HEK293 (cell line): ENCODE results near the gene AK9.

Experiments used
- CTCF ChIA-PET: fragments of 350-600 bp; formaldehyde crosslinking; extraction: SDS; loops from one replicate; lab custom pipeline; 2021; ENCODE audit warnings: antibody characterized with exemption; lab: Yijun Ruan, JAX
- POLR2A ChIA-PET: fragments of 300-600 bp; formaldehyde crosslinking; extraction: SDS; loops from one replicate; lab custom pipeline; 2020; ENCODE audit warnings: antibody characterized with exemption, inconsistent platforms; lab: Yijun Ruan, JAX
- H3K27ac ChIP-seq: fragments of 200-500 bp; sonication (Bioruptor generic); 2 replicates; pipeline ENCODE4 v1.5.1; 2014; ENCODE audit warnings: low read depth, low read length, control low read depth, inconsistent platforms; ENCODE audit errors: extremely low read depth
- H3K36me3 ChIP-seq, 2 experiments: fragments of 200-500 bp in 1 of 2; sonication (Bioruptor generic) in 1 of 2; 1 replicate in 1 of 2; 2 replicates in 1 of 2; pipeline ENCODE4 v1.5.1; 2014 to 2017; ENCODE audit warnings: inconsistent platforms in 2 of 2, low read length in 2 of 2; ENCODE audit not compliant: control insufficient read depth in 2 of 2, insufficient read depth in 1 of 2
- H3K4me1 ChIP-seq: fragments of 200-500 bp; sonication (Bioruptor generic); 2 replicates; pipeline ENCODE4 v1.5.1; 2014; ENCODE audit warnings: mild to moderate bottlenecking, low read length, inconsistent platforms; ENCODE audit not compliant: control insufficient read depth, insufficient read depth
- H3K4me3 ChIP-seq: 2 replicates; pipeline ENCODE4 v1.5.1; 2011; ENCODE audit warnings: low read depth, mild to moderate bottlenecking, control low read depth, low read length, moderate library complexity
- H3K9me3 ChIP-seq: fragments of 200-500 bp; sonication (Bioruptor generic); 2 replicates; pipeline ENCODE4 v1.5.1; 2014; ENCODE audit warnings: low read depth, low read length, inconsistent platforms; ENCODE audit not compliant: control insufficient read depth, insufficient read depth
- BCL11B ChIP-seq: fragments of 450-650 bp; formaldehyde crosslinking; IDR thresholded peaks from 2 replicates; pipeline ENCODE4 v1.5.1; 2016; ENCODE audit warnings: low read depth, missing biosample characterization, missing genetic modification characterization
- EGR2 ChIP-seq: fragments of 450-650 bp; formaldehyde crosslinking; IDR thresholded peaks from 2 replicates; pipeline ENCODE4 v1.5.1; 2016; ENCODE audit warnings: low read depth, missing biosample characterization, missing genetic modification characterization
- GLI4 ChIP-seq: fragments of 450-650 bp; formaldehyde crosslinking; IDR thresholded peaks from 2 replicates; pipeline ENCODE4 v1.5.1; 2016; ENCODE audit warnings: missing biosample characterization, missing genetic modification characterization
- HOXC10 ChIP-seq: sonication (generic); formaldehyde crosslinking; IDR thresholded peaks from 2 replicates; pipeline ENCODE4 v1.8.1; 2023; ENCODE audit warnings: mild to moderate bottlenecking, missing genetic modification reagents
- OSR2 ChIP-seq: fragments of 450-650 bp; formaldehyde crosslinking; IDR thresholded peaks from 2 replicates; pipeline ENCODE4 v1.5.1; 2016; ENCODE audit warnings: missing biosample characterization, missing genetic modification characterization
- SALL2 ChIP-seq: fragments of 450-650 bp; formaldehyde crosslinking; IDR thresholded peaks from 2 replicates; pipeline ENCODE4 v1.5.0; 2017; ENCODE audit warnings: missing biosample characterization, mild to moderate bottlenecking, missing genetic modification characterization, borderline replicate concordance
- SETDB1 ChIP-seq: IDR thresholded peaks from one replicate; pipeline ENCODE4 v1.6.1; 2017; ENCODE audit warnings: mild to moderate bottlenecking, low read length, moderate library complexity, mixed read lengths; ENCODE audit not compliant: insufficient read length
- ZBTB20 ChIP-seq: fragments of 450-650 bp; formaldehyde crosslinking; IDR thresholded peaks from 2 replicates; pipeline ENCODE4 v1.5.1; 2016; ENCODE audit warnings: missing biosample characterization, missing genetic modification characterization
- ZBTB7A ChIP-seq: fragments of 450-650 bp; formaldehyde crosslinking; IDR thresholded peaks from 2 replicates; pipeline ENCODE4 v1.5.1; 2016; ENCODE audit warnings: low read depth, missing biosample characterization, missing genetic modification characterization
- ZFP37 ChIP-seq: fragments of 450-650 bp; formaldehyde crosslinking; IDR thresholded peaks from 2 replicates; pipeline ENCODE4 v1.5.1; 2016; ENCODE audit warnings: missing biosample characterization, missing genetic modification characterization
- ZNF19 ChIP-seq: fragments of 450-650 bp; formaldehyde crosslinking; IDR thresholded peaks from 2 replicates; pipeline ENCODE4; 2016; ENCODE audit warnings: missing biosample characterization, missing genetic modification characterization, low read depth
- ZNF341 ChIP-seq: fragments of 450-650 bp; formaldehyde crosslinking; IDR thresholded peaks from 2 replicates; pipeline ENCODE4; 2016; ENCODE audit warnings: low read depth, missing biosample characterization, missing genetic modification characterization
- ZNF366 ChIP-seq: fragments of 450-650 bp; formaldehyde crosslinking; conservative IDR thresholded peaks from 2 replicates; pipeline ENCODE4 v1.5.1; 2016; ENCODE audit warnings: missing biosample characterization, missing genetic modification characterization
- ZNF394 ChIP-seq: fragments of 450-650 bp; formaldehyde crosslinking; IDR thresholded peaks from 2 replicates; pipeline ENCODE4 v1.5.1; 2016; ENCODE audit warnings: missing biosample characterization, missing genetic modification characterization, mild to moderate bottlenecking, moderate library complexity, borderline replicate concordance
- ZNF426 ChIP-seq: fragments of 450-650 bp; formaldehyde crosslinking; IDR thresholded peaks from 2 replicates; pipeline ENCODE4 v1.5.1; 2017; ENCODE audit warnings: missing biosample characterization, missing genetic modification characterization, mild to moderate bottlenecking, inconsistent platforms, moderate library complexity
- ZNF433 ChIP-seq: fragments of 450-650 bp; formaldehyde crosslinking; IDR thresholded peaks from 2 replicates; pipeline ENCODE4 v1.5.1; 2016; ENCODE audit warnings: missing biosample characterization, missing genetic modification characterization, low read depth
- ZNF529 ChIP-seq: fragments of 450-650 bp; formaldehyde crosslinking; IDR thresholded peaks from 2 replicates; pipeline ENCODE4 v1.5.1; 2017; ENCODE audit warnings: missing genetic modification characterization, missing biosample characterization; ENCODE audit not compliant: insufficient replicate concordance
- ZNF610 ChIP-seq: fragments of 450-650 bp; formaldehyde crosslinking; IDR thresholded peaks from 2 replicates; pipeline ENCODE4 v1.5.1; 2016; ENCODE audit warnings: missing biosample characterization, missing genetic modification characterization, borderline replicate concordance
- ZNF76 ChIP-seq: fragments of 450-650 bp; formaldehyde crosslinking; IDR thresholded peaks from 2 replicates; pipeline ENCODE4; 2016; ENCODE audit warnings: low read depth, missing biosample characterization, missing genetic modification characterization, borderline replicate concordance
- ZNF792 ChIP-seq: fragments of 450-650 bp; formaldehyde crosslinking; IDR thresholded peaks from 2 replicates; pipeline ENCODE4 v1.5.1; 2016; ENCODE audit warnings: missing biosample characterization, missing genetic modification characterization
- ZSCAN23 ChIP-seq: fragments of 450-650 bp; formaldehyde crosslinking; IDR thresholded peaks from 2 replicates; pipeline ENCODE4 v1.5.1; 2016; ENCODE audit warnings: missing biosample characterization, missing genetic modification characterization
- ZSCAN30 ChIP-seq: fragments of 450-650 bp; IDR thresholded peaks from 2 replicates; pipeline ENCODE4 v1.5.1; 2018; ENCODE audit warnings: missing biosample characterization, mild to moderate bottlenecking, missing genetic modification characterization, moderate library complexity
- TF ChIP-seq, protein P1 (sequence below): fragments of 450-650 bp; formaldehyde crosslinking; IDR thresholded peaks from 2 replicates; pipeline ENCODE4; 2016; ENCODE audit warnings: missing biosample characterization, missing genetic modification characterization
- TF ChIP-seq, protein P2 (sequence below): fragments of 450-650 bp; formaldehyde crosslinking; IDR thresholded peaks from 2 replicates; pipeline ENCODE4 v1.5.1; 2016; ENCODE audit warnings: missing biosample characterization, missing genetic modification characterization
- TF ChIP-seq, protein P3 (sequence below): fragments of 450-650 bp; formaldehyde crosslinking; IDR thresholded peaks from 2 replicates; pipeline ENCODE4 v1.5.1; 2017; ENCODE audit warnings: missing biosample characterization, missing genetic modification characterization
- TF ChIP-seq, protein P4 (sequence below): fragments of 450-650 bp; IDR thresholded peaks from 2 replicates; pipeline ENCODE4 v1.5.1; 2018; ENCODE audit warnings: missing biosample characterization, mild to moderate bottlenecking, missing genetic modification characterization
- TF ChIP-seq, protein P5 (sequence below): fragments of 450-650 bp; formaldehyde crosslinking; IDR thresholded peaks from 2 replicates; pipeline ENCODE4 v1.5.1; 2017; ENCODE audit warnings: missing biosample characterization, missing genetic modification characterization
- TF ChIP-seq, protein P6 (sequence below): fragments of 450-650 bp; formaldehyde crosslinking; IDR thresholded peaks from 2 replicates; pipeline ENCODE4 v1.5.1; 2016; ENCODE audit warnings: missing biosample characterization, missing genetic modification characterization

The AK9 gene

DNA sequence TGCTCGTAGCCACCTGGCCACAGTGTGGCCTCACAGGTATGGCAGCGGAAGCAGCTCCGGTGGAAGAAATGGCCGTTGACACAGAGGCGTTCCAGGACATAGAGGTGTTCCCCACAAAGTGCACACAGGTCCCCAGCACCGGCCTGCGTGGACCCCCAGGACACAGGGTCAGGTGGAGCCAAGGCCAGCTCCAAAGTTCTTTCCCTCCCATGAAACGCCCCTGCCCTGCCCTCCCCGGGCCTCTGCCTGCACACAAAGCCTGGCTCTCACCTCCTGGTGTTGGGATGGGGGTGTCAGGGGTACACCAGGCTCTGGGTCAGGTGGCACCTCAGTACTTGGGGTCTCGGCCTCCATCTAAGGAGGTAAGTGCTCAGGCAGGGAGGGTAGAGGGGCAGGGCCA lies 243.9 kb downstream of the AK9 start:
- Histone ChIP-seq H3K4me3 (no peak overlapping the region), H3K27ac (no peak overlapping the region), H3K9me3 (no peaks in the 10 kb centered on the region), H3K4me1 (no peaks in the 10 kb centered on the region), H3K36me3 (peaks cover 0 to 64% of the 10 kb centered on the region in 2 experiments; a peak in 1 of 3 replicates)
- ChIA-PET CTCF (interaction anchor here (0.7 to 1.5 kb wide), 4 partner anchors 11 to 345 kb away, joined by 3 to 6 read pairs (median 4); no protein-coding TSS in a partner anchor), POLR2A (interaction anchor here (0.6 to 4.2 kb wide), 5 partner anchors 8 to 1455 kb away, joined by 3 to 39 read pairs (median 4); partner anchors contain the start of genes MICAL1 and SESN1)
- no peak for TF ChIP-seq HOXC10 (CRISPR knock-in tag)
- TF ChIP-seq SALL2, result no peak
- no peak for TF ChIP-seq OSR2 (tag by site-specific recombination)
- TF ChIP-seq ZBTB20 (tag by site-specific recombination), result no peak
- no peak for TF ChIP-seq SETDB1
- no peak for TF ChIP-seq ZFP37 (tag by site-specific recombination)
- TF ChIP-seq ZNF792 (tag by site-specific recombination), result no peak
- no peak for TF ChIP-seq ZSCAN30
- TF ChIP-seq GLI4 (tag by site-specific recombination), result no peak
- TF ChIP-seq, protein P1, sequence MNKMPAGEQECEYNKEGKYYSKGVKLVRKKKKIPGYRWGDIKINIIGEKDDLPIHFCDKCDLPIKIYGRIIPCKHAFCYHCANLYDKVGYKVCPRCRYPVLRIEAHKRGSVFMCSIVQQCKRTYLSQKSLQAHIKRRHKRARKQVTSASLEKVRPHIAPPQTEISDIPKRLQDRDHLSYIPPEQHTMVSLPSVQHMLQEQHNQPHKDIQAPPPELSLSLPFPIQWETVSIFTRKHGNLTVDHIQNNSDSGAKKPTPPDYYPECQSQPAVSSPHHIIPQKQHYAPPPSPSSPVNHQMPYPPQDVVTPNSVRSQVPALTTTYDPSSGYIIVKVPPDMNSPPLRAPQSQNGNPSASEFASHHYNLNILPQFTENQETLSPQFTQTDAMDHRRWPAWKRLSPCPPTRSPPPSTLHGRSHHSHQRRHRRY (tag by site-specific recombination), result no peak
- TF ChIP-seq ZNF366, result no peak
- TF ChIP-seq, protein P2, sequence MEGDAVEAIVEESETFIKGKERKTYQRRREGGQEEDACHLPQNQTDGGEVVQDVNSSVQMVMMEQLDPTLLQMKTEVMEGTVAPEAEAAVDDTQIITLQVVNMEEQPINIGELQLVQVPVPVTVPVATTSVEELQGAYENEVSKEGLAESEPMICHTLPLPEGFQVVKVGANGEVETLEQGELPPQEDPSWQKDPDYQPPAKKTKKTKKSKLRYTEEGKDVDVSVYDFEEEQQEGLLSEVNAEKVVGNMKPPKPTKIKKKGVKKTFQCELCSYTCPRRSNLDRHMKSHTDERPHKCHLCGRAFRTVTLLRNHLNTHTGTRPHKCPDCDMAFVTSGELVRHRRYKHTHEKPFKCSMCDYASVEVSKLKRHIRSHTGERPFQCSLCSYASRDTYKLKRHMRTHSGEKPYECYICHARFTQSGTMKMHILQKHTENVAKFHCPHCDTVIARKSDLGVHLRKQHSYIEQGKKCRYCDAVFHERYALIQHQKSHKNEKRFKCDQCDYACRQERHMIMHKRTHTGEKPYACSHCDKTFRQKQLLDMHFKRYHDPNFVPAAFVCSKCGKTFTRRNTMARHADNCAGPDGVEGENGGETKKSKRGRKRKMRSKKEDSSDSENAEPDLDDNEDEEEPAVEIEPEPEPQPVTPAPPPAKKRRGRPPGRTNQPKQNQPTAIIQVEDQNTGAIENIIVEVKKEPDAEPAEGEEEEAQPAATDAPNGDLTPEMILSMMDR (tag by site-specific recombination), result no peak
- no peak for TF ChIP-seq ZNF76 (tag by site-specific recombination)
- TF ChIP-seq, protein P3, sequence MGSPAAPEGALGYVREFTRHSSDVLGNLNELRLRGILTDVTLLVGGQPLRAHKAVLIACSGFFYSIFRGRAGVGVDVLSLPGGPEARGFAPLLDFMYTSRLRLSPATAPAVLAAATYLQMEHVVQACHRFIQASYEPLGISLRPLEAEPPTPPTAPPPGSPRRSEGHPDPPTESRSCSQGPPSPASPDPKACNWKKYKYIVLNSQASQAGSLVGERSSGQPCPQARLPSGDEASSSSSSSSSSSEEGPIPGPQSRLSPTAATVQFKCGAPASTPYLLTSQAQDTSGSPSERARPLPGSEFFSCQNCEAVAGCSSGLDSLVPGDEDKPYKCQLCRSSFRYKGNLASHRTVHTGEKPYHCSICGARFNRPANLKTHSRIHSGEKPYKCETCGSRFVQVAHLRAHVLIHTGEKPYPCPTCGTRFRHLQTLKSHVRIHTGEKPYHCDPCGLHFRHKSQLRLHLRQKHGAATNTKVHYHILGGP, result no peak

DNA sequence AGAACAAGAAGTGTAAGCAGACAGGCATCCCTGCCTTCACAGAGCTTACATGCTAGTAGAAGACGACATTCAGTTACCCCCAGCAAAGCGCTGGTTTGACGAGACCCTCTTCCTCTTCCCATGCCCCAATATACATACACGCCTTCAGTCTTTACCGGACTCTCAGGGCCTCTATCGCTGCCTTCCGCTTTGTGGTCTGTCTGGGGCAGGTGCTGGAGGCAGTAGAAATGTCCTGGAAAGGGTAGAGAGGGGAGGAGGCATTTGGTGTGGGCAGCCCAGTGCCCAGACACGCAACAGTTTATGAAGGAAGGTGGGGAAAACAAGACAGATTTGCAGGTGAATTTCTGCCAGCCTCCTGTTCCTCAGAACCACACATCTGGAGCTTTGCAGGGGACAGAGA lies 244.5 kb downstream of the AK9 start:
- Histone ChIP-seq H3K27ac (no peak overlapping the region), H3K9me3 (no peaks in the 10 kb centered on the region), H3K4me3 (no peak overlapping the region), H3K4me1 (no peaks in the 10 kb centered on the region), H3K36me3 (peaks cover 0 to 61% of the 10 kb centered on the region in 2 experiments; a peak in 1 of 3 replicates)
- ChIA-PET CTCF (interaction anchor here (0.7 to 1.5 kb wide), 2 partner anchors 15 to 258 kb away, joined by 3 to 6 read pairs; no protein-coding TSS in a partner anchor), POLR2A (interaction anchor here (0.6 to 4.2 kb wide), 4 partner anchors 9 to 1454 kb away, joined by 4 to 39 read pairs (median 4); partner anchors contain the start of genes MICAL1 and SESN1)
- TF ChIP-seq, protein P4, sequence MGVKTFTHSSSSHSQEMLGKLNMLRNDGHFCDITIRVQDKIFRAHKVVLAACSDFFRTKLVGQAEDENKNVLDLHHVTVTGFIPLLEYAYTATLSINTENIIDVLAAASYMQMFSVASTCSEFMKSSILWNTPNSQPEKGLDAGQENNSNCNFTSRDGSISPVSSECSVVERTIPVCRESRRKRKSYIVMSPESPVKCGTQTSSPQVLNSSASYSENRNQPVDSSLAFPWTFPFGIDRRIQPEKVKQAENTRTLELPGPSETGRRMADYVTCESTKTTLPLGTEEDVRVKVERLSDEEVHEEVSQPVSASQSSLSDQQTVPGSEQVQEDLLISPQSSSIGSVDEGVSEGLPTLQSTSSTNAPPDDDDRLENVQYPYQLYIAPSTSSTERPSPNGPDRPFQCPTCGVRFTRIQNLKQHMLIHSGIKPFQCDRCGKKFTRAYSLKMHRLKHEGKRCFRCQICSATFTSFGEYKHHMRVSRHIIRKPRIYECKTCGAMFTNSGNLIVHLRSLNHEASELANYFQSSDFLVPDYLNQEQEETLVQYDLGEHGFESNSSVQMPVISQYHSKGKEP, result no peak
- no peak for TF ChIP-seq ZNF792 (tag by site-specific recombination)
- TF ChIP-seq, protein P5, sequence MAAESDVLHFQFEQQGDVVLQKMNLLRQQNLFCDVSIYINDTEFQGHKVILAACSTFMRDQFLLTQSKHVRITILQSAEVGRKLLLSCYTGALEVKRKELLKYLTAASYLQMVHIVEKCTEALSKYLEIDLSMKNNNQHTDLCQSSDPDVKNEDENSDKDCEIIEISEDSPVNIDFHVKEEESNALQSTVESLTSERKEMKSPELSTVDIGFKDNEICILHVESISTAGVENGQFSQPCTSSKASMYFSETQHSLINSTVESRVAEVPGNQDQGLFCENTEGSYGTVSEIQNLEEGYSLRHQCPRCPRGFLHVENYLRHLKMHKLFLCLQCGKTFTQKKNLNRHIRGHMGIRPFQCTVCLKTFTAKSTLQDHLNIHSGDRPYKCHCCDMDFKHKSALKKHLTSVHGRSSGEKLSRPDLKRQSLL (tag by site-specific recombination), result no peak
- TF ChIP-seq ZNF529 (tag by site-specific recombination), result no peak
- no peak for TF ChIP-seq ZBTB7A (tag by site-specific recombination)
- no peak for TF ChIP-seq ZNF394 (tag by site-specific recombination)
- TF ChIP-seq, protein P6, sequence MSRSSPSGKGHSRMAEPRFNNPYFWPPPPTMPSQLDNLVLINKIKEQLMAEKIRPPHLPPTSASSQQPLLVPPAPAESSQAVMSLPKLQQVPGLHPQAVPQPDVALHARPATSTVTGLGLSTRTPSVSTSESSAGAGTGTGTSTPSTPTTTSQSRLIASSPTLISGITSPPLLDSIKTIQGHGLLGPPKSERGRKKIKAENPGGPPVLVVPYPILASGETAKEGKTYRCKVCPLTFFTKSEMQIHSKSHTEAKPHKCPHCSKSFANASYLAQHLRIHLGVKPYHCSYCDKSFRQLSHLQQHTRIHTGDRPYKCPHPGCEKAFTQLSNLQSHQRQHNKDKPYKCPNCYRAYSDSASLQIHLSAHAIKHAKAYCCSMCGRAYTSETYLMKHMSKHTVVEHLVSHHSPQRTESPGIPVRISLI (tag by site-specific recombination), result no peak
- no peak for TF ChIP-seq BCL11B (tag by site-specific recombination)
- TF ChIP-seq ZNF19 (tag by site-specific recombination), result no peak
- no peak for TF ChIP-seq ZNF433
- TF ChIP-seq ZNF426 (tag by site-specific recombination), result no peak
- no peak for TF ChIP-seq ZNF341 (tag by site-specific recombination)
- no peak for TF ChIP-seq ZNF610 (tag by site-specific recombination)
- no peak for TF ChIP-seq HOXC10 (CRISPR knock-in tag)
- TF ChIP-seq EGR2, result no peak
- TF ChIP-seq ZSCAN23 (tag by site-specific recombination), result no peak
